Subcutaneous adipose tissue (tissue), 4 donors: ENCODE results near the gene CD200R1L. TPM values are rescaled to one million over a fixed set of nuclear protein-coding genes. Genes with fewer than 3 reads are reported as not detected.

Source experiments
- total RNA-seq, 4 donors: library from RNA; depleted of rRNA; stranded (reverse); fragments of >200 nt; gene quantifications; one replicate each; pipeline ENCODE4 v1.1.0, GENCODE V29; 2016
- TF ChIP-seq, protein P1 (sequence below): fragments of 450-650 bp; IDR thresholded peaks from one replicate; pipeline ENCODE4 v1.5.1; 2016; ENCODE audit warnings: low read depth, mild to moderate bottlenecking, control low read depth, antibody characterized with exemption, moderate library complexity

Gene CD200R1L
- total RNA-seq, 4 donors from 2014 or later: not detected

DNA sequence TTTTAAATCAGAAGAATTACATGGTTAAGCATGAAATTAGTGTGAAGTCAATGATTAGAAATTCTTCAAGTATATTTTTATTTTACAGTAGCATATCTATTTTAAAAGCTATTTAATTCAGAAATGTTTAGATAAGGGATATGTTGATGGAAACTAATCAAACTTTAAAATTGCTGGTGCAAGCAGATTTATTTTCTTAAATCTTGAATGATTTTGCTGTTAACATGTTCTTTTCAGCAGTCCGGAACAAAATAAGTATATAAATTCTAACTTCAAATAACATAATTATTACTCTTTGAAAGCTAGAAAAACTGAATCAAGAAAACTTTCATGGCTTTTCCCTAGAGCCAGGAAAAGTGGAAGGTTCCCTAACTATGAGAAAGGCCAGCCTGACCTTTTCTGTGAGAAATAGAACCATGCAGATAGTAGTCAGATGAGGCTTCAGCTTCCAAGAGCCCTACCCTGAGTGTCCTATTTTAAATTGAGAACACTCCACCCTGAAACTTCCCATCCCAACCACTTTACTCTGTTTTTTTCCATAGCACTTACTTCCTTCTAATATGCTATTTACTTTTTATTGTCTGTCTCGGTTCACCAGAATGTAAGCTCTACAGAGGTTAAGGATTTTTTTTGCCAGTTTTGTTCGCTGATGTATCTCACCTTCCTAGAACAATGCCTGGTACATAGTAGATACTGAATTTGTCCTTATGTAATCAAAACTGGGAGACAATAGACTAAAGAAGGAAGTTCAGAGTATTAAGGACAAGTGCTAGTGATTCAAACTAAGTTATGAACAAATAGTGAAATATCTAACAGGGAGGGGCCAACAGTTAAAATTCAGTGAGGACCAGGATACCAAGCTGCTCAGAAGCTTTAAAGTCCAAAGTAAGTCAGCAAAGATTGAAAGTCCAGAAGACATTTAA lies 66.8 kb downstream of the CD200R1L start:
- TF ChIP-seq, protein P1, sequence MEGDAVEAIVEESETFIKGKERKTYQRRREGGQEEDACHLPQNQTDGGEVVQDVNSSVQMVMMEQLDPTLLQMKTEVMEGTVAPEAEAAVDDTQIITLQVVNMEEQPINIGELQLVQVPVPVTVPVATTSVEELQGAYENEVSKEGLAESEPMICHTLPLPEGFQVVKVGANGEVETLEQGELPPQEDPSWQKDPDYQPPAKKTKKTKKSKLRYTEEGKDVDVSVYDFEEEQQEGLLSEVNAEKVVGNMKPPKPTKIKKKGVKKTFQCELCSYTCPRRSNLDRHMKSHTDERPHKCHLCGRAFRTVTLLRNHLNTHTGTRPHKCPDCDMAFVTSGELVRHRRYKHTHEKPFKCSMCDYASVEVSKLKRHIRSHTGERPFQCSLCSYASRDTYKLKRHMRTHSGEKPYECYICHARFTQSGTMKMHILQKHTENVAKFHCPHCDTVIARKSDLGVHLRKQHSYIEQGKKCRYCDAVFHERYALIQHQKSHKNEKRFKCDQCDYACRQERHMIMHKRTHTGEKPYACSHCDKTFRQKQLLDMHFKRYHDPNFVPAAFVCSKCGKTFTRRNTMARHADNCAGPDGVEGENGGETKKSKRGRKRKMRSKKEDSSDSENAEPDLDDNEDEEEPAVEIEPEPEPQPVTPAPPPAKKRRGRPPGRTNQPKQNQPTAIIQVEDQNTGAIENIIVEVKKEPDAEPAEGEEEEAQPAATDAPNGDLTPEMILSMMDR: no peak

DNA sequence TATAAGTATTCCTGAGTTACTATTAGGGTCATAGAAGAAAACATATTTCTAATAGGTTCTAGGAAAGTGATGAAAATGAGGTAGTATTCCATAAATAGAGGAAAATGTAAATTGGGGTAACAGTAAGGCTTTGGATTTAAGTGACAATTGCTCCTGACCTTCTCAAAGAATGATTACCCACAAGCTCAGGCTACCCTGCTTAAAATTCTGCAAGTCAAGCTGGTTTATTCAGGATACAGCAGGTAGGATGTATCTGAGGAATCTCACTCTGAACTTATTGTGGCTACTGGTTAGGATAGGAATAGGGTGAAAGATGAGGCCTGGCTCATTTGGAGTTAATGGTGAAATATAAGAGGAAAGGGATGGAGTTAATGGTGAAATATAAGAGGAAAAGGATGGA lies 67.7 kb downstream of the CD200R1L start:
- TF ChIP-seq, protein P1: no peak

GRCh38 chr3:112778353-112778948 lies 68.2 kb downstream of the CD200R1L start:
- TF ChIP-seq, protein P1: no peak

- TF ChIP-seq, protein P1: no peak
Observed at GRCh38 chr3:112777811-112778210, 68.9 kb downstream of the CD200R1L start.

DNA sequence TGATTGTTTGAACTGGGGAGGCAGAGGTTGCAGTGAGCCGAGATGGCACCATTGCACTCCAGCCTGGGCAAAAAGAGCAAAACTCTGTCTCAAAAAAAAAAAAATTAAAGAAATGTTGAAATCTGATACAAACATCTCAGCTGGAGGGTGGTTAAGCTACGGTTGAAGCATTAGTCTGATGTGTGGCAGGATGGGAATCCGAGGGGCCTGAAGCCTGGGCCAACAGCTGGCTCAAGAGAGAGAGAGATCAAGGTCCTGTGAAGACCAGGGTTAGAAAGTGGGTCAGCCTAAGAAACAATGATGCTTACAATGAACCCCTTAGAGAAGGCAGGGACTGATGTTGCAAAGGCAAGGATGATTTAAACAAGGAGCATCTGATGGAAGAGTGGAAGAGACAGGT lies 69.8 kb downstream of the CD200R1L start:
- TF ChIP-seq, protein P1: no peak

DNA sequence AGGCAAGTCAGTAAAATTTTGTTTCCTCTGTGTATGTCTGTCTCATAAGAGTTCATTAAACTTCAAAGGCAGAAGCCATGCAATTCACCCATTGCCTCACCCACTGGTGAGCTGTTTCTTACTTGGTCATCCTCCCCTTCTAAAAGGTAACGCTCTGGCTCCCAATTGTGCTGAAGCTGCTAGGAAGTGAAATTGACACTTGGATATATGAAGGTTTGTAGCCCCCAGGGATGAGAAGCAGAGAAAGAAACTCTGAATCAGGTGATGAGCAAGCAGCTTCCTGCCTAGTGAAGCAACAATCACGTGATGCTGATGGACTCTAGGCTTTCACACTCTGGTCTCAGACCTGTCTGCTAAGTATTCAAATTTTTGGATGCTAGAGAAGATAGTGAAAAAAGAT lies 70.7 kb downstream of the CD200R1L start:
- TF ChIP-seq, protein P1: no peak

- TF ChIP-seq, protein P1: no peak
Observed at GRCh38 chr3:112775011-112775742, 71.5 kb downstream of the CD200R1L start.
